LNCaP clone FGC (cell line): ENCODE measurements around the gene BET1.

Experiments
- DNase-seq: peaks from one replicate; pipeline ENCODE4 v3.0.0-alpha.2; 2011; ENCODE audit warnings: low read depth
- H3K4me3 ChIP-seq: 2 replicates; pipeline ENCODE4 v1.5.1; 2011; ENCODE audit warnings: mild to moderate bottlenecking, low read depth, low read length, control low read depth
- TF ChIP-seq, protein P1 (sequence below): IDR thresholded peaks from 2 replicates; pipeline ENCODE4 v1.5.1; 2012; ENCODE audit warnings: mild to moderate bottlenecking; ENCODE audit not compliant: control insufficient read depth, insufficient read depth; ENCODE audit errors: extremely low read depth

BET1 gene

DNA sequence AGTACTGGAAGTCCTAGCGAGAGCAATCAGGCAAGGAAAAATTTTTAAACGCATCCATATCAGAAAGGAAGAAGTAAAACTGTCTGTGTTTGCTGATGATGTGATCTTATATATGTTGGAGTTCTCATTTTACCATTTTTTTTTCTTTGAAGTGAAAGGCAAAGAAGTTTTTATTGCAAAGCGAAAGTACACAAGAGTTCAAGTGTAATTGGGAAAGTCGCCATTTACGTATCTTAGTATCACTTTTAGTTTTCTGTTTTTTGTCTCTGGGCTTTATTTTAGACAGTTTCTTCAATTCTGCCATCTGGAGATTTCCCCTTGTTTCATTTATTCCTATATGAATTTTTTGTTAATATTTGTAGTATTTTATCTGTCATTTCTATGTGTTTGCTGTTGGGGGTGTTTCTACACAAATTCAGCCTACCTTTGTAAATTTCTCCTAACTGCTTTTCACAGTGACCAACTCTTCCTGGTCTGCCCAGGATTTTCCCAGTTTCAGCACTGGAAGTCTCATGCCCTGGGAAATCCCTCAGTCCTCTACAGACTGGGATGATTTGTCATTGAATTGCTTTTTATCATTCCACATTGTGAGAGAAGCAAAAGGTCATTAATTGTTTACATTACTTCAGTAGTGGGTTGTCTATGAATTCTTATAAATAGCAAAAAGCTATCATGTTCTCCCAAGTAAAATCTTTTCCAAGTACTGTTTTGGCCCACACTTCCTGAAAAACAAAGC is 23.2 kb downstream of the BET1 start:
- TF ChIP-seq, protein P1, sequence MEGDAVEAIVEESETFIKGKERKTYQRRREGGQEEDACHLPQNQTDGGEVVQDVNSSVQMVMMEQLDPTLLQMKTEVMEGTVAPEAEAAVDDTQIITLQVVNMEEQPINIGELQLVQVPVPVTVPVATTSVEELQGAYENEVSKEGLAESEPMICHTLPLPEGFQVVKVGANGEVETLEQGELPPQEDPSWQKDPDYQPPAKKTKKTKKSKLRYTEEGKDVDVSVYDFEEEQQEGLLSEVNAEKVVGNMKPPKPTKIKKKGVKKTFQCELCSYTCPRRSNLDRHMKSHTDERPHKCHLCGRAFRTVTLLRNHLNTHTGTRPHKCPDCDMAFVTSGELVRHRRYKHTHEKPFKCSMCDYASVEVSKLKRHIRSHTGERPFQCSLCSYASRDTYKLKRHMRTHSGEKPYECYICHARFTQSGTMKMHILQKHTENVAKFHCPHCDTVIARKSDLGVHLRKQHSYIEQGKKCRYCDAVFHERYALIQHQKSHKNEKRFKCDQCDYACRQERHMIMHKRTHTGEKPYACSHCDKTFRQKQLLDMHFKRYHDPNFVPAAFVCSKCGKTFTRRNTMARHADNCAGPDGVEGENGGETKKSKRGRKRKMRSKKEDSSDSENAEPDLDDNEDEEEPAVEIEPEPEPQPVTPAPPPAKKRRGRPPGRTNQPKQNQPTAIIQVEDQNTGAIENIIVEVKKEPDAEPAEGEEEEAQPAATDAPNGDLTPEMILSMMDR, result no peak
- DNase-seq, result no peak
- H3K4me3 ChIP-seq, result no peak overlapping the region

DNA sequence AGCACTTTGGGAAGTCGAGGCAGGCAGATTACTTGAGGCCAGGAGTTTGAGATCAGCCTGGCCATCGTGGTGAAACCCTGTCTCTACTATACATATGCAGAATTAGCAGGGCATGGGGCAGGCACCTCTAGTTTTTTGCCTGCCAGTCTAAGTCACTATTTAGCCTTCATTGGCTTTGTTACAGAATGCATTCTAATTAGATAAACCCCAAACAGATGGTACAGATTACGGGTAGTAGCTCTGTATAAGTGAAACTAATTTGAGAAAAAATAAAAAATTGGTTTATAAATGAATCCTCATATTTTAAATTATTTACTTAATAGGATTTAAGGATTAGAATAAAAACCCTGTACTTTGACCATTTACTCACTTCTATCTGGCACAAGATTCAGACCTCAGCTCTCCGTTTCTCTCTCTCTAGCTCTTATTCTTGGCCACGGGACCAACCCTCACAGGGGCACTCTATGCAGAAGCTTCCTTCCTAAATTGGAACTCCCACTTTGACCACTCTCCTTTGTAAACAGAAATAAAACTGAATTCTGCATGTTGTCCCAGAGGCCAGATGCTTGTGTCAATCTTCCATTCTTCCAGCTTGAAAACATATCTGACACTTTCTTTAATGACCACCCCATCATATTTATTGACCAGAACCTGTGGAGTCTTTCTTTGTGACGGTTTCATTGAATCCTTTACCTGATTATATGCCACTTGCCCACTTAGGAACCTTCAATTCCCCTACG is 26.8 kb downstream of the BET1 start:
- no peak overlapping the region for H3K4me3 ChIP-seq
- TF ChIP-seq, protein P1, result no peak

DNA sequence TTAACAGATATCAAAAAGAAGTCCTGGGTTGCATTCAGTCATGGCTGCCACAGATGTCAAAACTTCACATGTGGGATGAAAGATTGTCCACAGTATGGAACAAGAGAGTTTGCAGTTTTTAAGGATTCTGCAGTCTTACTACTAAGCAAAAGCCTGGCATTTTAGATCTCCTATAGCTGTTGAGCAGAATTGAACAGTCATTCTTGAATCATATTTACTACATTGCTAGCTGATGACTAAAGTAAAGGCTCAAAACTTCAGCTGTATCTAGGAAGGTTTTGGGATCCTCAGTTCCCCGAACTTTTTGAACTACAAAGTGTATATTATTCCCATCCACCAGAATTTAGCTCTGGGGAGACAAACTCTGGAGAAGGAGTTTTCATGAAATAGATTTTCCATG is 31.0 kb downstream of the BET1 start:
- no peak overlapping the region for H3K4me3 ChIP-seq
- TF ChIP-seq, protein P1, result no peak
- DNase-seq, result no peak

More for the DNA sequence above, 26.8 kb downstream of the BET1 start:
- DNase-seq, result no peak

DNA sequence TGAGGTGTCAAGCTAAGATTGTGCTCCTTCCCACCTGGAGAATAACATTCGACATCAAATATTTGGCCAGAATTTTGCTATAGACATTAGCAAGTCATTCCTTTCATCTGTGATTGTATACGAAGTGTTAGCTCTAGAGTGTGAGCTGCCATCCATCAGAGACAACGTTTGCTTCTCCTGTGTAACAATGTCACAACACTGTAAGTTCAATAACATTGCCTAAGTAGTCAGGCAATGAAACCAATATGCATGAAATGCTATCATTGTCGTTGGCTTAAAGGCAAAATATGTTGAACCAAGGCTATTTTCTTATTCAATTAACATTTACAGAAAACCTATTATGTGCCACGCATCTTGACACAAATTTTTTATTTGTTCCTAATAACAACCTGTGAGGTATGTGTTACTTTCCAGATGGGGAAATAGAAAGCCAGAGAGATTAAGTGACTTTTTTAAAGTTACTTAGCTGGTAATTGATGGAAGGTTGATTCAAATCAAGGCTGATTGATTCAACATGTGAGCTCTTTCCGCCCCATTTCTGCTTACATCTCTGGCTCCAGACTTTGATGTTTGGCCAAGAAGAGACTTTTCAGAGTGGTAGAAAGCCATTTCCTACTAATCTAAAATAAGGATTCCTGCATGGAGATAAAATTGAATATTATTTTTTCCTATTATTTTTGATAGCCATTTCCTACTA is 32.0 kb downstream of the BET1 start:
- DNase-seq, result no peak
- H3K4me3 ChIP-seq, result no peak overlapping the region
- TF ChIP-seq, protein P1, result no peak

DNA sequence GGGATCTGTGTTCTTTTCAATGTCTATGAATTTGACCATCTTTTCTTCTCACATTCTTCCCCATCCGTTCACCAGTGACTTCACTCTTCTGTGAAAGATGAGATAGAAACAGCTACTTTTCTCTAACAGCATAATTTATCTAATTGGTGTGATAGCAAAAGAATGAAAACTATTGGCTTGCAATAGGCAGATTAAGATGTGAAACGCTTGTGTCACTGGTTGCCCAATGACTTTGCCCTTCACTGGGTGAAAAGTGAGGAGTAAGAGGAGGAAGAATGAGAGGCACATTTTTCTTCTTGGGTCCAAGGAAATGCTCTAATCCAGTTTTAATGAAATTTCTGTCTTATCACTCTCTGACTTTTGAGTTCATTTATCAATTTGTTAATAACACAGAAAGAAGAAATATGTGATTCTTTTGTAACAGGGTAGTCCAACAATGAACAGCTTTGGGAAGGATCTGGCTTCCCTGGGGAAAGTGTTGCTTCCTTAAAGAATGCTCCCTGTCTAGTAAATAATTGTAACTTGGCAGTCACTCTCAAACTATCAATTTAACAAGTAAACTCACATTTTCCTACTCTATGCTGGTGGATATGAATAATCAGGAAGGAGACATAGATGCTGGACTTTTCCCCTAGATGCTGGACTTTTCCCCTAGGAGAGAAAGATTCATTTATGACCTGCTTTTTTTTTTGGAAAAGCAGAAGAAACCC is 35.1 kb downstream of the BET1 start:
- no peak overlapping the region for H3K4me3 ChIP-seq
- TF ChIP-seq, protein P1, result no peak
- no peak for DNase-seq

DNA sequence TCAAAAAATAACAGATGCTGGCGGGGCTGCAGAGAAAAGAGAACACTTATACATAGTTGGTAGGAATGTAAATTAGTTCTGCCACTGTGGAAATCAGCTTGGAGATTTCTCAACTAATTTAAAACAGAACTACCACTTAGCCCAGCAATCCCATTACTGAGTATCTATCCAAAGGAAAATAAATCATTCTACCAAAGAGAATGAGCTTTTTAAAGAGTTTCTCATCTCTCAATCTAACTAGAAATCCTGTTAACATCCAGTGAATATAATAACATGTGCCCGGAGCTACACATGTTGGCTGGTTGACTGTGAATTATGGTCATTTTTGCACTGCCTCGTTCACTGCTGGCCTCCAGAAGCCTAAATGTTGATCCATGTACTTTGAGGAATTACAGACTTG is 39.3 kb downstream of the BET1 start:
- H3K4me3 ChIP-seq, result no peak overlapping the region
- no peak for DNase-seq
- TF ChIP-seq, protein P1, result no peak
